ENCODE data around the gene NUDCD3. TPM values are rescaled to one million over a fixed set of nuclear protein-coding genes. Genes with fewer than 3 reads are reported as not detected.

The NUDCD3 gene
- total RNA-seq, 1 experiment from 2014 or later, result 117 TPM

DNA sequence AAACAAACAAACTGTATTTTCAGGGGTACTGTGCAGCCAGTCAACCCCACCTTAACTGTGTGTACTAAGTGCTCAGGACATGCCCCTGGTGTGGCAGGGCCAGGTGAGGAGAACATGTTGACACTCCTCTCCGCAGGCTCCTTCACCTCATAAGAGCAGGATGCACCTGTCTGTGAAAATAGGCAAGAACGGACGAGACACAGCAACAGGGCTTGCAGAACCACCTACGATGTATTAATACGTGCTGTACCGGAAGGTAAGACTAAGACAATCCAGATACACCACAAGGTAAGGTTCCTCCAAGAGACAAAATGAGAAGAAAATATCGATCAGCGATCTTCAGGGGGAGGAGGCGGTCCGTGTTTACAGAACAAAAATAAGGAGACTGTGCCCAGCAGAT is 99.3 kb downstream of the NUDCD3 start:
- H3K27ac ChIP-seq (ENCODE audit: low read length), result no peak overlapping the region
- ATAC-seq (no peak), DNase-seq (ENCODE audit: low read depth, low spot score) (no peak)
- H3K4me3 ChIP-seq (ENCODE audit: low read depth in 2 of 2, low read length in 2 of 2), result no peak overlapping the region
- TF ChIP-seq TCF7L2 (IDR thresholded peaks at IDR 0.05; ENCODE audit: low read depth, low read length) (no peak), POLR2AphosphoS5 (IDR thresholded peaks at IDR 0.05; ENCODE audit: low read depth, low read length) (no peak), REST (IDR thresholded peaks at IDR 0.05; ENCODE audit: insufficient read depth in 1 of 2, low read depth in 2 of 2, low read length in 1 of 2) (no peak), SIN3A (IDR thresholded peaks at IDR 0.05; ENCODE audit: borderline replicate concordance, insufficient read depth, low read depth, low read length) (no peak)
- TF ChIP-seq, protein P1, sequence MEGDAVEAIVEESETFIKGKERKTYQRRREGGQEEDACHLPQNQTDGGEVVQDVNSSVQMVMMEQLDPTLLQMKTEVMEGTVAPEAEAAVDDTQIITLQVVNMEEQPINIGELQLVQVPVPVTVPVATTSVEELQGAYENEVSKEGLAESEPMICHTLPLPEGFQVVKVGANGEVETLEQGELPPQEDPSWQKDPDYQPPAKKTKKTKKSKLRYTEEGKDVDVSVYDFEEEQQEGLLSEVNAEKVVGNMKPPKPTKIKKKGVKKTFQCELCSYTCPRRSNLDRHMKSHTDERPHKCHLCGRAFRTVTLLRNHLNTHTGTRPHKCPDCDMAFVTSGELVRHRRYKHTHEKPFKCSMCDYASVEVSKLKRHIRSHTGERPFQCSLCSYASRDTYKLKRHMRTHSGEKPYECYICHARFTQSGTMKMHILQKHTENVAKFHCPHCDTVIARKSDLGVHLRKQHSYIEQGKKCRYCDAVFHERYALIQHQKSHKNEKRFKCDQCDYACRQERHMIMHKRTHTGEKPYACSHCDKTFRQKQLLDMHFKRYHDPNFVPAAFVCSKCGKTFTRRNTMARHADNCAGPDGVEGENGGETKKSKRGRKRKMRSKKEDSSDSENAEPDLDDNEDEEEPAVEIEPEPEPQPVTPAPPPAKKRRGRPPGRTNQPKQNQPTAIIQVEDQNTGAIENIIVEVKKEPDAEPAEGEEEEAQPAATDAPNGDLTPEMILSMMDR (IDR thresholded peaks at IDR 0.05), result no peak
- H3K36me3 ChIP-seq (ENCODE audit: control insufficient read depth, insufficient read depth, low read length), result peaks cover 4% of the 10 kb centered on the region; the same call in 1 of the 2 replicates
- BruUV-seq (replicated peaks), result no TSS peak
- no peaks in the 10 kb centered on the region for H3K9me3 ChIP-seq (ENCODE audit: control insufficient read depth, insufficient read depth, low read depth, low read length)
- no peaks in the 10 kb centered on the region for H3K4me1 ChIP-seq (ENCODE audit: control insufficient read depth, insufficient read depth, low read length)
- H3K27me3 ChIP-seq (ENCODE audit: control insufficient read depth, insufficient read depth, low read length), result no peaks in the 10 kb centered on the region
- CTCF ChIA-PET, result no interaction called here
- intact Hi-C loops (cut with micrococcal nuclease; ENCODE audit: unreplicated experiment), result no loop called here
- POLR2A ChIA-PET, result no interaction called here
- in situ Hi-C loops (cut with HindIII; ENCODE audit: low pct_unique_long_range_greater_than_20kb, low sequenced_read_pairs), result no loop called here

DNA sequence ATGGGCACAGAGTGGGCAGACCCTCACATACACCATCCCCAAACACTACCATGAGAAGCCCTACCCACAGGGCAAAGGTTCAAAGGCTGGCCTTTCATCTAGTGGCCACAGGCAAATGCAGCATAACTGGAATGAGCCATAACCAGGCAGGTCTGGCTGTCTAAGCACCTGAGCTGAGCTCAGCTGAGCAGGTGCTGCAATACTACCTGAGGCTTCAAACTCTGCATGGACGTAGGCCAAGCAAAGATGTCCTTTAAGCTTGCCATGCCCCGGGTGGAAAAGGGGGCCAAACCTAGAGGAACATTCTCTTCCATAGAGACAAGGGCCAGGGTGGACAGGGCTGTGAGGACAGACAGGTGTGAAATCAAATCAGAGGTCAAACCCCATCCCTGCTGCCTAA is 99.8 kb downstream of the NUDCD3 start:
- no TSS peak for BruUV-seq (replicated peaks)
- CTCF ChIA-PET, result no interaction called here
- Histone ChIP-seq H3K27ac (ENCODE audit: low read length) (no peak overlapping the region), H3K27me3 (ENCODE audit: control insufficient read depth, insufficient read depth, low read length) (no peaks in the 10 kb centered on the region), H3K36me3 (ENCODE audit: control insufficient read depth, insufficient read depth, low read length) (peaks cover 4% of the 10 kb centered on the region; the same call in 1 of the 2 replicates), H3K9me3 (ENCODE audit: control insufficient read depth, insufficient read depth, low read depth, low read length) (no peaks in the 10 kb centered on the region), H3K4me3 (ENCODE audit: low read depth in 2 of 2, low read length in 2 of 2) (no peak overlapping the region), H3K4me1 (ENCODE audit: control insufficient read depth, insufficient read depth, low read length) (no peaks in the 10 kb centered on the region)
- no peak for ATAC-seq
- intact Hi-C loops (cut with micrococcal nuclease; ENCODE audit: unreplicated experiment), result no loop called here
- TF ChIP-seq SIN3A (IDR thresholded peaks at IDR 0.05; ENCODE audit: borderline replicate concordance, insufficient read depth, low read depth, low read length) (no peak), TCF7L2 (IDR thresholded peaks at IDR 0.05; ENCODE audit: low read depth, low read length) (no peak)
- POLR2A ChIA-PET, result no interaction called here
- in situ Hi-C loops (cut with HindIII; ENCODE audit: low pct_unique_long_range_greater_than_20kb, low sequenced_read_pairs), result no loop called here
- DNase-seq (ENCODE audit: low read depth, low spot score), result no peak

DNA sequence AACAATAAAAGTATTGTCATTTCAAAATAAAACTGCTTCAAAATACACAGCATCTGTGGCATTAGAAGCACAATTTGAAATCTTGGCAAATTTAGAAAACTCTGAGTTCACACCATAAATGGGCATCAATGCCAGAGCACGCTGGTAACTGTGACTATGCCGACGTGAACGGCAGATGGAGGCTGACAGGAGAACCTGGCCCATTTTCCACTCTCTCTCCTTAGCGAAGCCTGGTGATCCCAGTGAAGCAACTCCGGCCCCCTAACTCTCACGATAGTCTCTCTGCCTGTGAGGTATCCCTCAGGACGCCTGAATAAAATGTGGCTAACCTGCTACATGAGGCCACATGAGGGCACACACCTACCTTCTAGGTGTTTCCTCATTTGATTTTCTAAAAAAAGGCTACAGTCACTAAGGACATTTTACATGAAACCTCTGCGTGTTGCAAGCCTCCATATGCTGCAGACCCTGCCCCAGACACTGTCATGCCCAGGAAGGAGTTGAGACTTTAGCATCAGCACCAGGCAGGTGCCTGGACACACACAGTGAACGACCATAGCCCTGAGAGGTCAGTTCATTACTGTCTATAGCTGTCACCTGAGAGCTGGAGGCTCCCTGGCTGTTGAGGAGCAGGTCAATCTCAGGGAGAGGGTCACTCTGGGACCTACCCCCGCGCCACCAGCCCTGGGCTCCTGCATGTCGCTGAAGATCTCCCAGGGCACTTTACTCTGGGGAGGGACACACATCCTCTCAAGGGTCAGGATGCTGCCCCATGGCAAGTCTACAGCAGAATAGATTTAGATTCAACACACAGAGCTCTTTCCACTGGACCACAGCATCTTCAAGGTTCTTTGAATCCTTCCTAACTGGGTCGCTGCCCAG is 102.1 kb downstream of the NUDCD3 start:
- intact Hi-C loops (cut with micrococcal nuclease; ENCODE audit: unreplicated experiment) (no loop called here), in situ Hi-C loops (cut with HindIII; ENCODE audit: low pct_unique_long_range_greater_than_20kb, low sequenced_read_pairs) (no loop called here)
- CTCF ChIA-PET, result no interaction called here
- POLR2A ChIA-PET, result no interaction called here
- Histone ChIP-seq H3K4me3 (ENCODE audit: low read depth in 2 of 2, low read length in 2 of 2) (no peak overlapping the region), H3K4me1 (ENCODE audit: control insufficient read depth, insufficient read depth, low read length) (no peaks in the 10 kb centered on the region), H3K9me3 (ENCODE audit: control insufficient read depth, insufficient read depth, low read depth, low read length) (no peaks in the 10 kb centered on the region), H3K36me3 (ENCODE audit: control insufficient read depth, insufficient read depth, low read length) (peaks cover 4% of the 10 kb centered on the region; the same call in 1 of the 2 replicates), H3K27ac (ENCODE audit: low read length) (no peak overlapping the region), H3K27me3 (ENCODE audit: control insufficient read depth, insufficient read depth, low read length) (no peaks in the 10 kb centered on the region)
- DNase-seq (ENCODE audit: low read depth, low spot score) (no peak), ATAC-seq (no peak)
- TF ChIP-seq, protein P1 (IDR thresholded peaks at IDR 0.05), result no peak
- TF ChIP-seq POLR2AphosphoS5 (IDR thresholded peaks at IDR 0.05; ENCODE audit: low read depth, low read length) (no peak), TCF7L2 (IDR thresholded peaks at IDR 0.05; ENCODE audit: low read depth, low read length) (no peak), SIN3A (IDR thresholded peaks at IDR 0.05; ENCODE audit: borderline replicate concordance, insufficient read depth, low read depth, low read length) (no peak)
- no TSS peak for BruUV-seq (replicated peaks)
